GM12891 (cell line): ENCODE data around the gene KLK3.

Experiments used
- PAX5 ChIP-seq: IDR thresholded peaks from 2 replicates; pipeline ENCODE4 v1.6.1; 2011; ENCODE audit warnings: low read length, moderate library complexity, mild to moderate bottlenecking; ENCODE audit not compliant: insufficient read depth, severe bottlenecking
- POLR2A ChIP-seq: IDR thresholded peaks from 2 replicates; pipeline ENCODE4 v1.6.1; 2011; ENCODE audit warnings: low read depth, low read length, control low read depth
- POLR2AphosphoS5 ChIP-seq: IDR thresholded peaks from 2 replicates; pipeline ENCODE4 v1.6.1; 2011; ENCODE audit warnings: low read depth, low read length, control low read depth
- POU2F2 ChIP-seq: IDR thresholded peaks from 2 replicates; pipeline ENCODE4 v1.6.1; 2011; ENCODE audit warnings: low read depth, mild to moderate bottlenecking, control low read depth, low read length, moderate library complexity
- SPI1 ChIP-seq: IDR thresholded peaks from 2 replicates; pipeline ENCODE4 v1.6.1; 2011; ENCODE audit warnings: low read depth, low read length, control low read depth
- TAF1 ChIP-seq: IDR thresholded peaks from 2 replicates; pipeline ENCODE4 v1.6.1; 2011; ENCODE audit warnings: low read depth, low read length, control low read depth

DNA sequence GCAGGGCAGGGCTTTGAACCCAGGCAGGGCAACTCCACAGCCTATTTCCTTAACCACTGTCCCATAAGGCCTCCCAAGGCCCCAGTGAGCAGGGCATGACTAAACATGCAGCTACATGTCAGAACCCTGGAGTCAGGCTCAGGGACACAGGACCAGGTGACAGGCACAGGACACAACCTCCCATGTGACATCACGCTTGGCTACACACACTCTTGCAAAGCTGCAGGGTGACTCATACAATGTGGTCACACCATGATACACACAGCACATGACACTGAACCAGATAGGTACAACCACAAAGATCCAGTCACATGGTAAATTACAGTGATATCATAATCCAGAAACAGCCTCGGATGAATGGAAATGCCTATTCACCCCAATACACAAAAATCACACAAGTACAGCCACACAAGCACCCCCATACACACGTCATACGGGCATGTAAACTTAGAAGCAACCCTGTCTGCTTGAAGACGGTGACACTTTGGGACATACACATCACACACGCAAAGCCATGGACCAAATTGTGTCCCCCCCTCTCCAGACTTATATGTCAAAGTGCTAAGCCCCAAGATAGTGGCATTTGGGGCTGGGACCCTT lies 42.0 kb downstream of the KLK3 start:
- TF ChIP-seq POLR2AphosphoS5 (no peak; the same call in 1 of the 2 replicates), POLR2A (0 out of 2 replicates have a peak, but pooled peaks have one; percentile 47), SPI1 (no peak), TAF1 (no peak), PAX5 (peak; percentile 99), POU2F2 (no peak; the same call in 1 of the 2 replicates)
